Measurements from ENCODE around the gene COL27A1.

DNA sequence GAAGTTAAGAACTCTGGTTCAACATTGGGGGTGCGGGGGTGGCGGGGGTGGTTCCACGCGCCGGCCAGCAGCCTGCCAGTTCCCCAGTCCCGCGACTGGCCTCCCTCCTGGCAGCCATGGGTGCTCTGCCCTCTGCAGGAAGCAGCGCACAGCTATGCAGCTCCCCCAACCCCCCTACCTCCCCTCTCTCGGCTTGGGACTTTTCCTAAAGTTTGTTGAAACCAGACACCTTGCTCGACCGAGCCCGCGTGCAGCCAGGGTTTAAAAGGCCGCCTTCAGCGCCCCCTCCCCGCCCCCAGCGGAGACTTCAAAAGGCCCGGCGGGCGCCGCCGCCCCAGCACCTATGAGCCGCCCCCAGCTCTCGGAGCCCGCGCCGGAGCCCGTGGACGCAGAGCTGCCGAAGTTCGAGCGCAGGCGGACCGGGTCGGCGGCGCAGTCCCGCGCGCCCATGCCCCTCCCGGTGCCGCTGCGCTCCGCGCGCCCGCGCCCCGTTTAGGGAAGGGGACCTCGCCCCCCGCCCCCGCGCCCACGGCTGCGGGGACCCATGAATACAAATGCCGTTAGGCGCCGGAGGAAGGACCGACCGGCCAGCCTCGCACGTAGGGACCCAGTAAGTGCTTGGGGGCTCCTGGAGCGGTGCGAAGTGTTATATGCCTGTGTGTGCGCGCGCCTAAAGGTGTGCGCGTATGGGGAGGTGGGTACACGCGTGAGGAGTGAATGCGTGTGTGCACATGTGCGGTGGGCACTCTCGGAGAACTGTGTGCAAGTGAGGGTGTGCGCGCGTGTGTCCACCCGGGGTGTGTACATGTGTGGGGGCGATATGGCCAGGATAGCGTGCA is 1.4 kb upstream of the COL27A1 start:
- TF ChIP-seq, protein P1, sequence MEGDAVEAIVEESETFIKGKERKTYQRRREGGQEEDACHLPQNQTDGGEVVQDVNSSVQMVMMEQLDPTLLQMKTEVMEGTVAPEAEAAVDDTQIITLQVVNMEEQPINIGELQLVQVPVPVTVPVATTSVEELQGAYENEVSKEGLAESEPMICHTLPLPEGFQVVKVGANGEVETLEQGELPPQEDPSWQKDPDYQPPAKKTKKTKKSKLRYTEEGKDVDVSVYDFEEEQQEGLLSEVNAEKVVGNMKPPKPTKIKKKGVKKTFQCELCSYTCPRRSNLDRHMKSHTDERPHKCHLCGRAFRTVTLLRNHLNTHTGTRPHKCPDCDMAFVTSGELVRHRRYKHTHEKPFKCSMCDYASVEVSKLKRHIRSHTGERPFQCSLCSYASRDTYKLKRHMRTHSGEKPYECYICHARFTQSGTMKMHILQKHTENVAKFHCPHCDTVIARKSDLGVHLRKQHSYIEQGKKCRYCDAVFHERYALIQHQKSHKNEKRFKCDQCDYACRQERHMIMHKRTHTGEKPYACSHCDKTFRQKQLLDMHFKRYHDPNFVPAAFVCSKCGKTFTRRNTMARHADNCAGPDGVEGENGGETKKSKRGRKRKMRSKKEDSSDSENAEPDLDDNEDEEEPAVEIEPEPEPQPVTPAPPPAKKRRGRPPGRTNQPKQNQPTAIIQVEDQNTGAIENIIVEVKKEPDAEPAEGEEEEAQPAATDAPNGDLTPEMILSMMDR (IDR thresholded peaks at IDR 0.05) = peak; percentile 46
- TF ChIP-seq EP300 (IDR thresholded peaks at IDR 0.05) = no peak
- TF ChIP-seq, protein P2, sequence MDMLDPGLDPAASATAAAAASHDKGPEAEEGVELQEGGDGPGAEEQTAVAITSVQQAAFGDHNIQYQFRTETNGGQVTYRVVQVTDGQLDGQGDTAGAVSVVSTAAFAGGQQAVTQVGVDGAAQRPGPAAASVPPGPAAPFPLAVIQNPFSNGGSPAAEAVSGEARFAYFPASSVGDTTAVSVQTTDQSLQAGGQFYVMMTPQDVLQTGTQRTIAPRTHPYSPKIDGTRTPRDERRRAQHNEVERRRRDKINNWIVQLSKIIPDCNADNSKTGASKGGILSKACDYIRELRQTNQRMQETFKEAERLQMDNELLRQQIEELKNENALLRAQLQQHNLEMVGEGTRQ (IDR thresholded peaks at IDR 0.05) = no peak
- TF ChIP-seq ESRRA (IDR thresholded peaks at IDR 0.05; ENCODE audit: borderline replicate concordance, low read length) = no peak
- no peak for TF ChIP-seq POLR2A (IDR thresholded peaks at IDR 0.05; ENCODE audit: low read length)
- no peak for TF ChIP-seq SREBF2 (IDR thresholded peaks at IDR 0.05)
- no peak for TF ChIP-seq RFX5 (IDR thresholded peaks at IDR 0.05)
- TF ChIP-seq, protein P3, sequence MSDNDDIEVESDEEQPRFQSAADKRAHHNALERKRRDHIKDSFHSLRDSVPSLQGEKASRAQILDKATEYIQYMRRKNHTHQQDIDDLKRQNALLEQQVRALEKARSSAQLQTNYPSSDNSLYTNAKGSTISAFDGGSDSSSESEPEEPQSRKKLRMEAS (IDR thresholded peaks at IDR 0.05) = 0 out of 2 replicates have a peak, but pooled peaks have one; percentile 55
- TF ChIP-seq HOXA7 (CRISPR knock-in tag; IDR thresholded peaks at IDR 0.05) = no peak
- TF ChIP-seq RCOR1 (IDR thresholded peaks at IDR 0.05; ENCODE audit: low read depth, low read length) = no peak
- peak; percentile 48 to 59 for TF ChIP-seq RAD21 (conservative IDR thresholded peaks at IDR 0.05 in 1 of 2, IDR thresholded peaks at IDR 0.05 in 1 of 2)
- TF ChIP-seq PHF8 (IDR thresholded peaks at IDR 0.05; ENCODE audit: borderline replicate concordance, low read depth) = no peak
- TF ChIP-seq NPAS2 (CRISPR knock-in tag; IDR thresholded peaks at IDR 0.05; ENCODE audit: borderline replicate concordance) = no peak

Data from A549 (cell line).